ENCODE measurements around the gene TRIM52.

TRIM52 gene

GRCh38 chr5:181243018-181243563 is 17.9 kb downstream of the TRIM52 start:
- no peak for DNase-seq (ENCODE audit: insufficient read length, low spot score)
- no peak for TF ChIP-seq POLR2A (IDR thresholded peaks at IDR 0.05; ENCODE audit: low read depth, low read length)
- no peak for FAIRE-seq

GRCh38 chr5:181242031-181242451 is 18.9 kb downstream of the TRIM52 start:
- TF ChIP-seq POLR2A (IDR thresholded peaks at IDR 0.05; ENCODE audit: low read depth, low read length) = no peak
- FAIRE-seq (no peak), DNase-seq (ENCODE audit: insufficient read length, low spot score) (no peak)

GRCh38 chr5:181241393-181241975 is 19.5 kb downstream of the TRIM52 start:
- DNase-seq (ENCODE audit: insufficient read length, low spot score) (peak; percentile 46), FAIRE-seq (no peak)
- TF ChIP-seq POLR2A (IDR thresholded peaks at IDR 0.05; ENCODE audit: low read depth, low read length) = no peak

DNA sequence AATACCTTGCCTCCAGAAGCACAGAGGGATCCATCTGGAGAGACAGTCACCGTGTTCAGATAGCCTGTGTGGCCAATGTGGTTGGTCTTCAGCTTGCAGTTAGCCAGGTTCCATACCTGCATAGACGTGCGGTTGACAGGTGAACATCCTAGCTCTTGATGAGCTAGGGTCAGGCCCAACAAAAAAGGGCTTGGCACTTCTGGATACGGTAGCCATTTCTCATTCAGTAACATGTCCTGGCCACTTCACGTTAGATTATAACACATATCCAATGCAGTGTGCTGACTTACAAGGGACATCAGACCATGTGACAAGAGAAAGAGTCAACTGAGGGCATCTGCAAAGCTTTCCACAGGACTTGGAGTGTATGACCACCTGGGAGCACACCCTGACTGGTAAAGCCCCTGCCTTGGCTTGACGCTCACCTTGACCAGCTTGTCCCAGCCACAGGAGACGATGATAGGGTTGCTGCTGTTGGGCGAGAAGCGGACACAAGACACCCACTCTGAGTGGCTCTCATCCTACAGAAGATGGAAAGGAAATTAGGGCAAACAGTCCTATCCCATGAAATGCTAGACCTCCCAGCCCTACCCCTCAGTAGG is 21.8 kb downstream of the TRIM52 start:
- TF ChIP-seq POLR2A (IDR thresholded peaks at IDR 0.05; ENCODE audit: low read depth, low read length) = no peak
- FAIRE-seq (no peak), DNase-seq (ENCODE audit: insufficient read length, low spot score) (no peak)

DNA sequence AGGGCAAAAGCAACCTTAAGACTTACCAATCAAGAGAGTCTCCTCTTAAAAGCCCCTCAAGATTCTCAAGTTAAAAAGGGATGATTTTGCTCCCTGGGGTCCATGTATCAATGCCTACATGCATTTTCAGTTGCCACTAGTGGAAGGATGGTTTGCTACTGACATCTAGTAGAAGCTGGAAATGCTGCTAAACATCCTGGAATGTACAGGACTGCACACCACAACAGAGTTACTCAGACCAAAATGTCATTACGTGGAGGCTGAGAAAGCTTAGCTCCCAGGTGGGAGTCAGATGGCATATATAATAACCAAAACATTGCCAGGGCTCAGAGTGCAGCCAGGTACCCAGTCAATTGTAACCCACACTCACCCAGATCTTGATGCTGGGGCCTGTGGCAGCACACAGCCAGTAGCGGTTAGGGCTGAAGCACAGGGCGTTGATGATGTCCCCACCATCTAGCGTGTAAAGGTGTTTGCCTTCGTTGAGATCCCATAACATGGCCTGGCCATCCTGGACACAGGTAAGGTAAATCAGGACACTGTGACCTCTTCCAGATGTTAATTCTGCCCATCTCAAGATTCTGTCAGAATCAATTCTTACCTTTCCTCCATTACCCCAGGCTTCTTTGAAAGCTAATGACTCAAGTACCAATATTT is 23.1 kb downstream of the TRIM52 start:
- no peak for TF ChIP-seq POLR2A (IDR thresholded peaks at IDR 0.05; ENCODE audit: low read depth, low read length)
- FAIRE-seq (no peak), DNase-seq (ENCODE audit: insufficient read length, low spot score) (no peak)

GRCh38 chr5:181236954-181237641 is 23.8 kb downstream of the TRIM52 start:
- no peak for TF ChIP-seq POLR2A (IDR thresholded peaks at IDR 0.05; ENCODE audit: low read depth, low read length)
- DNase-seq (ENCODE audit: insufficient read length, low spot score) = no peak
- no peak for FAIRE-seq

- DNase-seq (ENCODE audit: insufficient read length, low spot score) = no peak
- no peak for FAIRE-seq
- no peak for TF ChIP-seq POLR2A (IDR thresholded peaks at IDR 0.05; ENCODE audit: low read depth, low read length)
Observed at GRCh38 chr5:181236471-181236870, 24.5 kb downstream of the TRIM52 start.

- FAIRE-seq (no peak), DNase-seq (ENCODE audit: insufficient read length, low spot score) (no peak)
- no peak for TF ChIP-seq POLR2A (IDR thresholded peaks at IDR 0.05; ENCODE audit: low read depth, low read length)
Observed at GRCh38 chr5:181235689-181236366, 25.1 kb downstream of the TRIM52 start.

- DNase-seq (ENCODE audit: insufficient read length, low spot score) (no peak), FAIRE-seq (no peak)
- TF ChIP-seq POLR2A (IDR thresholded peaks at IDR 0.05; ENCODE audit: low read depth, low read length) = no peak
Observed at GRCh38 chr5:181235323-181235688, 25.6 kb downstream of the TRIM52 start.

- FAIRE-seq = no peak
- 0 out of 2 replicates have a peak, but pooled peaks have one; percentile 15 for TF ChIP-seq POLR2A (IDR thresholded peaks at IDR 0.05; ENCODE audit: low read depth, low read length)
- DNase-seq (ENCODE audit: insufficient read length, low spot score) = no peak
Observed at GRCh38 chr5:181234455-181235306, 26.3 kb downstream of the TRIM52 start.

GRCh38 chr5:181233801-181234454 is 27.0 kb downstream of the TRIM52 start:
- TF ChIP-seq POLR2A (IDR thresholded peaks at IDR 0.05; ENCODE audit: low read depth, low read length) = no peak
- DNase-seq (ENCODE audit: insufficient read length, low spot score) = no peak
- FAIRE-seq = no peak

DNA sequence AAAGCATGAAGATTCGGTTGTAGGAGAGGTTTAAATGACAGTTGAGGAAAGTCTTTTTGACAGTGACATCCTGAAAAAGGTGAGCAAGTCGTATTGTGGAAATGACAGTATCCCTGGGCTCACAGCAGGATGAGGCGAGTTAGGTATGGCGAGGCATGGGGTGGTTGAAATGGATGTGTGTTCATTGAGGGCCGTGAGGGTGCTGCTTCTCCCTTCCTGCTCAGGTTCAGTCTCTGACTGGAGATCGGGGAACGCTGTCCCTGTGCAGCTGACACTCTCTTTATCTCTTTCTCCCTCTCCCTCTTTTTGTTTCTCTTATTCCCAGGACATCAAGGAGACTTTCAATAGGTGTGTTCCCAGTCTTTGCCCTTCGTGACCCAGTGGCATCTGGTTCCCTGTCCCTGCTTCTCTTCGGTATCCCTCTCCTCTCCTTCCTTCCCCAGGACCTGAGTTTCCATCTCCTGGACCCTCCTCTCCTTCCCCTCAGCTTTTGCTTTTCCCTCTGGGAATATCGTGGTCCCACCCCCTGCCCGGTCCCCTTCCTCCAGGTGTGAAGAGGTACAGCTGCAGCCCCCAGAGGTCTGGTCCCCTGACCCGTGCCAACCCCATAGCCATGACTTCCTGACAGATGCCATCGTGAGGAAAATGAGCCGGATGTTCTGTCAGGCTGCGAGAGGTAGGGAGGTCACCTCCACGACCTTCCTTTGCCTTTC is 27.7 kb downstream of the TRIM52 start:
- no peak for TF ChIP-seq POLR2A (IDR thresholded peaks at IDR 0.05; ENCODE audit: low read depth, low read length)
- FAIRE-seq = no peak
- no peak for DNase-seq (ENCODE audit: insufficient read length, low spot score)

Data from H54 (cell line).